WERI-Rb-1 (cell line): ENCODE measurements around the gene GNG7.

Experiments
- DNase-seq: peaks from one replicate; pipeline ENCODE4 v3.0.0-alpha.2; 2020
- H3K27ac ChIP-seq: fragments of 250-450 bp; sonication (Bioruptor Pico); 2 replicates; pipeline ENCODE4 v1.5.1; 2020; ENCODE audit warnings: mild to moderate bottlenecking, moderate library complexity
- H3K27me3 ChIP-seq: fragments of 250-450 bp; sonication (Bioruptor Pico); 2 replicates; pipeline ENCODE4 v1.5.1; 2021; ENCODE audit warnings: mild to moderate bottlenecking, low read depth, moderate library complexity; ENCODE audit not compliant: insufficient read depth, severe bottlenecking
- H3K36me3 ChIP-seq: fragments of 250-450 bp; sonication (Bioruptor Pico); 2 replicates; pipeline ENCODE4 v1.5.1; 2020; ENCODE audit warnings: mild to moderate bottlenecking, moderate library complexity
- H3K4me3 ChIP-seq: 2 replicates; pipeline ENCODE4 v1.5.1; 2011; ENCODE audit warnings: low read depth, mild to moderate bottlenecking, control low read depth, low read length
- H3K9me3 ChIP-seq: fragments of 250-450 bp; sonication (Bioruptor Pico); 2 replicates; pipeline ENCODE4 v1.5.1; 2021; ENCODE audit warnings: mild to moderate bottlenecking, moderate library complexity; ENCODE audit not compliant: severe bottlenecking
- TF ChIP-seq, protein P1 (sequence below): IDR thresholded peaks from 2 replicates; pipeline ENCODE4 v1.5.1; 2011; ENCODE audit warnings: low read depth, mild to moderate bottlenecking, control low read depth, inconsistent platforms, low read length

GNG7 gene

GRCh38 chr19:2724148-2724557, 21.7 kb upstream of the GNG7 start:
- DNase-seq = no peak
- TF ChIP-seq, protein P1, sequence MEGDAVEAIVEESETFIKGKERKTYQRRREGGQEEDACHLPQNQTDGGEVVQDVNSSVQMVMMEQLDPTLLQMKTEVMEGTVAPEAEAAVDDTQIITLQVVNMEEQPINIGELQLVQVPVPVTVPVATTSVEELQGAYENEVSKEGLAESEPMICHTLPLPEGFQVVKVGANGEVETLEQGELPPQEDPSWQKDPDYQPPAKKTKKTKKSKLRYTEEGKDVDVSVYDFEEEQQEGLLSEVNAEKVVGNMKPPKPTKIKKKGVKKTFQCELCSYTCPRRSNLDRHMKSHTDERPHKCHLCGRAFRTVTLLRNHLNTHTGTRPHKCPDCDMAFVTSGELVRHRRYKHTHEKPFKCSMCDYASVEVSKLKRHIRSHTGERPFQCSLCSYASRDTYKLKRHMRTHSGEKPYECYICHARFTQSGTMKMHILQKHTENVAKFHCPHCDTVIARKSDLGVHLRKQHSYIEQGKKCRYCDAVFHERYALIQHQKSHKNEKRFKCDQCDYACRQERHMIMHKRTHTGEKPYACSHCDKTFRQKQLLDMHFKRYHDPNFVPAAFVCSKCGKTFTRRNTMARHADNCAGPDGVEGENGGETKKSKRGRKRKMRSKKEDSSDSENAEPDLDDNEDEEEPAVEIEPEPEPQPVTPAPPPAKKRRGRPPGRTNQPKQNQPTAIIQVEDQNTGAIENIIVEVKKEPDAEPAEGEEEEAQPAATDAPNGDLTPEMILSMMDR = peak; percentile 35
- H3K27ac ChIP-seq = no peak overlapping the region
- H3K36me3 ChIP-seq = no peaks in the 10 kb centered on the region
- no peaks in the 10 kb centered on the region for H3K9me3 ChIP-seq
- no peak overlapping the region for H3K4me3 ChIP-seq
- H3K27me3 ChIP-seq = peaks cover 10% of the 10 kb centered on the region

DNA sequence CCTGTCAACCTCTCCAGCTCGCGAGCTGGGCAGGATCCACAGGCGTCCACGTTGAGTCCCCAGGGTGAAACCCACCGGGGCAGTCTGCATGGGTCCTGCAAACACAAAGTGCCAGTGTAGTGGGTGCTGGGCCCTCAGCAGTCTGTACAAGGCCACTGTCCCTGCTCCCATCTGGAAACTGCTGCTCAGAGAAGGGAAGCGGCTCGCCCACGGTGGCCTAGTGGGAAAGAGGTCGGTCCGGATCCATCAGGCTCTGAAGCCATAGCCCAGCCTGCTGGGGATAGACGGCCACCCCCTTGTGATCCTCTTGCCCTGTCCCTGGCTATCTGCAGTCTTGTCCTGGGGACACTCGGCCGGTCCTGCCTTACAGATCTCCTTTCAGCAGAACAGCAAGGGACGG, 21.3 kb upstream of the GNG7 start:
- Histone ChIP-seq H3K27ac (no peak overlapping the region), H3K9me3 (no peaks in the 10 kb centered on the region), H3K36me3 (no peaks in the 10 kb centered on the region), H3K27me3 (peaks cover 10% of the 10 kb centered on the region), H3K4me3 (no peak overlapping the region)
- TF ChIP-seq, protein P1 = no peak
- no peak for DNase-seq

DNA sequence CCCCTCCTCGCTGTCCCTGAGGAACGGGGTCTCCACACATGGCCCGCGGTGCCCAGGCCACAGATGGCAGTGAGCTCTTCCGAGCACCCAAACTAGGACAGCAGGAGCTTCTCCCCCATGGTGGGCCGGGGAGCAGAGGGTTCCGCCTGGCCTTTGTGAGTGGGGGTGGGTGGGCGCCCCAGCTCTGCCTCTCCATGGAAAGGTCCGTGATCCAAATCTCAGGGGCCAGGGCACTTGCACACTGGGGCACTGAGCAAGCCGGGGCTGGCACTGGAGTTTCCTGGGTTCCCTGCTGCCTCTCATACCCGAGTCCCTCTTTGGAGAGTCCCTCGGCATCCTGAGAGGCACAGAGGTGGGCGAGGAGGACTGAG, 20.8 kb upstream of the GNG7 start:
- Histone ChIP-seq H3K27ac (no peak overlapping the region), H3K36me3 (no peaks in the 10 kb centered on the region), H3K27me3 (peaks cover 10% of the 10 kb centered on the region), H3K9me3 (no peaks in the 10 kb centered on the region), H3K4me3 (no peak overlapping the region)
- TF ChIP-seq, protein P1 = no peak
- DNase-seq = no peak

DNA sequence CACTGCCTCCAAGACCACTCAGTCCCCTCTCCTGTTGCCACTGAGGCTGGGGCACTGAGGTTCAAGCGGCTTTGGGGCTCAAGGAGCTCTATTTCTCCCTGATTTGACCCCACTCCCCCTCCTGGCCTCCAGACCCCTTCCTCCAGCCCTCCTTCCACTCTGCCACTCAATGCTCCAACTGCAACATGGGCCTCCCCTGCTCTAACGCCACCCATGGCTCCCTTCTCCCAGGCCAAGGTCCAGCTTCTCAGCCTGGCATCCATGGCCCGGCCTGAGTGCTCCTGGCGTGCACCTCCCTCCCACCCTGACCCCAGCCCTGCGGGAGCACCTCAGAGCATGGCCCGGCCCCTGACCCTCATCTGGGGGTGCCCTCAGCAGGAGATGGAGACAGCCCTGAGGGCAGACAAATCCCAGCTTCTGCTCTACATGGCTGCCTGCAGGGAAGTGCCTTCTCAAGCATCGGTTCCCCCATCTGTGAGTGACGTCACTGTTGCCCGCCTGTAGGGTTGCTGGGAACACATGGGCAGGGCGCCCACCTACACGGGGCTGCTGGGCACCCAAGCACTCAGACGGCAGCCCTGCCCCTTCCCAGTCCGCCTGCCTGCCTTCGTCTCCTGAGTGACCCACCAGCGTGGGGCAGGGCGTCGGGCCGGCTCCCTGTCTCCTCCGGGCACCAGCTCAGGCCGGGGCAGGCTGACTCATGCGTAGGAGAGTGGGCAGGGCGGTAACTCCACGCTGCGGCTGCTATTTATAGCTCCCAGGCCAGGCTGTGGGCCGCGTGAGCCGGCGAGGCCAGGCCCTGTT, 20.2 kb upstream of the GNG7 start:
- no peak overlapping the region for H3K27ac ChIP-seq
- peaks cover 10% of the 10 kb centered on the region for H3K27me3 ChIP-seq

GRCh38 chr19:2721570-2722540, 19.4 kb upstream of the GNG7 start:
- Histone ChIP-seq H3K9me3 (no peaks in the 10 kb centered on the region), H3K27me3 (peaks cover 3% of the 10 kb centered on the region), H3K27ac (peak overlapping the region; percentile 57), H3K36me3 (no peaks in the 10 kb centered on the region), H3K4me3 (peak overlapping the region; percentile 47)
- TF ChIP-seq, protein P1 = no peak
- DNase-seq = no peak

More for the DNA sequence above, 20.2 kb upstream of the GNG7 start:
- no peak for DNase-seq
- TF ChIP-seq, protein P1 = no peak
- Histone ChIP-seq H3K4me3 (no peak overlapping the region), H3K36me3 (no peaks in the 10 kb centered on the region), H3K9me3 (no peaks in the 10 kb centered on the region)
